H1 (cell line): ENCODE results near the gene VAPA. TPM values are rescaled to one million over a fixed set of nuclear protein-coding genes. Genes with fewer than 3 reads are reported as not detected.
A peak's percentile ranks its signal among the peaks of the same experiment; 100 is the strongest.
"Not testable (repeated sequence)": the region's sequence is repeated elsewhere in the genome, so short reads cannot be mapped to it uniquely, and the experiment has no call there.

Experiments used
- CTCF ChIA-PET: fragments of 300-600 bp; sonication (Branson Sonifier 250); formaldehyde crosslinking; loops from one replicate; lab custom pipeline; 2021; ENCODE audit not compliant: partially characterized antibody; lab: Charles Lee
- POLR2A ChIA-PET: fragments of 300-600 bp; sonication (Branson Sonifier 250); formaldehyde crosslinking; loops from one replicate; lab custom pipeline; 2021; ENCODE audit warnings: inconsistent platforms; ENCODE audit not compliant: partially characterized antibody; lab: Charles Lee
- DNase-seq, 2 experiments: peaks; one replicate each; pipeline versions ENCODE4 v3.0.0 to v3.0.0-alpha.2; 2010 to 2022; ENCODE audit warnings: low spot score in 2 of 2, low read depth in 1 of 2, mixed read lengths in 1 of 2
- FAIRE-seq: peaks from 2 replicates; lab custom pipeline; 2011; peaks lifted over from hg19 to GRCh38; lab: Jason Lieb, UNC
- H2AFZ ChIP-seq: 2 replicates; pipeline ENCODE4 v1.8.1; 2012; ENCODE audit warnings: low read length, inconsistent platforms
- H2AK5ac ChIP-seq: 2 replicates; pipeline ENCODE4 v1.6.1; 2013; ENCODE audit warnings: low read depth, low read length
- H2BK120ac ChIP-seq: replicated peaks from 2 replicates; pipeline ENCODE3; 2013; ENCODE audit warnings: low read depth, low read length, inconsistent platforms
- H2BK12ac ChIP-seq: 2 replicates; pipeline ENCODE4 v1.6.1; 2013; ENCODE audit warnings: low read depth, low read length
- H2BK15ac ChIP-seq: 2 replicates; pipeline ENCODE4 v1.6.1; 2013; ENCODE audit warnings: low read length
- H2BK20ac ChIP-seq: 2 replicates; pipeline ENCODE4 v1.6.1; 2013; ENCODE audit warnings: low read length
- H2BK5ac ChIP-seq: 2 replicates; pipeline ENCODE4 v1.6.1; 2013; ENCODE audit warnings: low read depth, low read length
- H3K14ac ChIP-seq: 2 replicates; pipeline ENCODE4 v1.6.1; 2013; ENCODE audit warnings: inconsistent platforms; ENCODE audit not compliant: insufficient read length
- H3K18ac ChIP-seq: 2 replicates; pipeline ENCODE4 v1.6.1; 2013; ENCODE audit warnings: low read length; ENCODE audit errors: extremely low read depth
- H3K23ac ChIP-seq: 2 replicates; pipeline ENCODE4 v1.6.1; 2013; ENCODE audit warnings: inconsistent platforms; ENCODE audit not compliant: insufficient read length
- H3K23me2 ChIP-seq: 2 replicates; pipeline ENCODE4 v1.6.1; 2013; ENCODE audit warnings: low read depth, low read length
- H3K27ac ChIP-seq: 2 replicates; pipeline ENCODE4 v1.6.1; 2011; ENCODE audit warnings: low read depth, low read length, inconsistent platforms
- H3K27me3 ChIP-seq, 4 experiments: replicated peaks in 1 of 4; 1 replicate in 1 of 4; 2 replicates in 3 of 4; pipeline versions ENCODE4 v1.6.1 to v1.8.1; 2011 to 2013; ENCODE audit warnings: low read length in 3 of 4, mild to moderate bottlenecking in 3 of 4, inconsistent platforms in 2 of 4, mixed read lengths in 2 of 4, moderate library complexity in 1 of 4; ENCODE audit not compliant: control insufficient read depth in 3 of 4, insufficient read depth in 3 of 4; ENCODE audit errors: extremely low read depth in 1 of 4
- H3K36me3 ChIP-seq, 4 experiments: 2 replicates each; pipeline versions ENCODE4 v1.6.1 to v1.8.1; 2011 to 2013; ENCODE audit warnings: mild to moderate bottlenecking in 4 of 4, low read length in 3 of 4, moderate library complexity in 2 of 4, control low read depth in 1 of 4, inconsistent platforms in 1 of 4; ENCODE audit not compliant: insufficient read depth in 4 of 4, control insufficient read depth in 2 of 4
- H3K4ac ChIP-seq: replicated peaks from 2 replicates; pipeline ENCODE3; 2013; ENCODE audit warnings: low read length, low read depth, mixed read lengths, inconsistent platforms; ENCODE audit not compliant: insufficient read length
- H3K4me1 ChIP-seq, 4 experiments: replicated peaks in 1 of 4; 1 replicate in 1 of 4; 2 replicates in 3 of 4; pipeline versions ENCODE4 v1.6.1 to v1.8.1; 2011 to 2013; ENCODE audit warnings: low read length in 3 of 4, inconsistent platforms in 2 of 4, mixed read lengths in 1 of 4; ENCODE audit not compliant: insufficient read depth in 4 of 4, control insufficient read depth in 3 of 4
- H3K4me2 ChIP-seq, 2 experiments: 2 replicates each; pipeline versions ENCODE4 v1.6.1 to v1.8.1; 2011 to 2013; ENCODE audit warnings: low read depth in 2 of 2, low read length in 2 of 2, control low read depth in 1 of 2, inconsistent platforms in 1 of 2, mild to moderate bottlenecking in 1 of 2; ENCODE audit not compliant: insufficient read depth in 1 of 2
- H3K4me3 ChIP-seq, 4 experiments: fragments of 200-600, 300-600 bp in 1 of 4; sonication (generic), shearing (Covaris generic), sonication (Bioruptor Twin) in 1 of 4; 2 replicates each; pipeline versions ENCODE4 v1.5.1 to v1.8.1; 2011 to 2016; ENCODE audit warnings: low read length in 4 of 4, low read depth in 3 of 4, control low read depth in 2 of 4, inconsistent platforms in 2 of 4, mild to moderate bottlenecking in 2 of 4, mixed read lengths in 1 of 4, moderate library complexity in 1 of 4; ENCODE audit not compliant: insufficient read depth in 2 of 4; ENCODE audit errors: extremely low read depth in 1 of 4
- H3K56ac ChIP-seq: replicated peaks from 2 replicates; pipeline ENCODE3; 2013; ENCODE audit warnings: low read depth, mild to moderate bottlenecking, mixed read lengths, low read length, inconsistent platforms; ENCODE audit not compliant: insufficient read length
- H3K79me1 ChIP-seq: 2 replicates; pipeline ENCODE4 v1.6.1; 2013; ENCODE audit warnings: low read depth, low read length, control low read depth
- H3K79me2 ChIP-seq, 2 experiments: 2 replicates each; pipeline versions ENCODE4 v1.6.1 to v1.8.1; 2012 to 2013; ENCODE audit warnings: low read length in 2 of 2, mild to moderate bottlenecking in 2 of 2, inconsistent platforms in 1 of 2; ENCODE audit not compliant: insufficient read depth in 2 of 2, control insufficient read depth in 1 of 2
- H3K9ac ChIP-seq, 4 experiments: replicated peaks in 1 of 4; 1 replicate in 1 of 4; 2 replicates in 3 of 4; pipeline versions ENCODE4 v1.6.1 to v1.8.1; 2011 to 2013; ENCODE audit warnings: low read depth in 3 of 4, low read length in 3 of 4, control low read depth in 2 of 4, mild to moderate bottlenecking in 2 of 4, moderate library complexity in 2 of 4, inconsistent platforms in 1 of 4; ENCODE audit errors: extremely low read depth in 1 of 4
- H3K9me3 ChIP-seq, 2 experiments: 2 replicates each; pipeline versions ENCODE4 v1.6.1 to v1.8.1; 2012 to 2013; ENCODE audit warnings: mild to moderate bottlenecking in 2 of 2, moderate library complexity in 2 of 2, control low read depth in 1 of 2, inconsistent platforms in 1 of 2, low read depth in 1 of 2, low read length in 1 of 2, mixed read lengths in 1 of 2; ENCODE audit not compliant: insufficient read depth in 2 of 2
- H4K20me1 ChIP-seq, 2 experiments: replicated peaks in 1 of 2; 2 replicates each; pipeline versions ENCODE3 to v1.8.1; 2011 to 2013; ENCODE audit warnings: inconsistent platforms in 2 of 2, low read length in 2 of 2, mild to moderate bottlenecking in 1 of 2; ENCODE audit not compliant: insufficient read depth in 2 of 2, control insufficient read depth in 1 of 2
- H4K5ac ChIP-seq: 2 replicates; pipeline ENCODE4 v1.6.1; 2013; ENCODE audit warnings: low read length, low read depth, mixed read lengths, inconsistent platforms; ENCODE audit not compliant: insufficient read length
- H4K8ac ChIP-seq: 2 replicates; pipeline ENCODE4 v1.8.0; 2013; ENCODE audit warnings: mild to moderate bottlenecking, moderate library complexity, low read length, inconsistent platforms; ENCODE audit not compliant: insufficient read depth; ENCODE audit errors: extremely low read depth
- H4K91ac ChIP-seq: replicated peaks from 2 replicates; pipeline ENCODE3; 2013; ENCODE audit warnings: low read length, mixed read lengths, inconsistent platforms; ENCODE audit not compliant: insufficient read length
- GTF2F1 ChIP-seq: IDR thresholded peaks from 2 replicates; pipeline ENCODE4 v1.6.1; 2012; ENCODE audit warnings: low read depth, low read length, improper control_type of control experiment, borderline replicate concordance
- WGBS, 2 experiments: shearing (Covaris generic) in 1 of 2; methylation state at CpG; one replicate each; pipeline versions ENCODE4 v1.1.6 to v1.1.7; 2013 to 2015; ENCODE audit warnings: low lambda C conversion rate in 2 of 2, mixed read lengths in 2 of 2, inconsistent platforms in 1 of 2, low coverage in 1 of 2, missing lambda C conversion rate in 1 of 2; ENCODE audit not compliant: insufficient replicate concordance in 2 of 2, insufficient coverage in 1 of 2, insufficient read length in 1 of 2; ENCODE audit errors: extremely low coverage in 1 of 2, missing lambda C conversion rate in 1 of 2; 5-methylcytosine and 5-hydroxymethylcytosine counted together
- polyA plus RNA-seq, 7 experiments: library from polyadenylated mRNA; depleted of rRNA in 3 of 7; stranded (reverse) in 5 of 7; unstranded in 2 of 7; fragments of >200 nt in 5 of 7; fragments of 200-250 nt in 2 of 7; gene quantifications; 1 replicate in 5 of 7; 2 replicates in 1 of 7; 4 replicates in 1 of 7; pipeline versions ENCODE4 v1.2.1 to v1.2.3, GENCODE V29; 2011 to 2013; ENCODE audit warnings: missing spikeins in 2 of 7, mixed read lengths in 2 of 7
- total RNA-seq: library from RNA; stranded (reverse); fragmentation: NEBNext Ultra II Directional; extraction: Animal tissue kit (Norgen Biotek cat#: 25700); gene quantifications from 2 replicates; pipeline ENCODE4 v1.2.1, GENCODE V29; 2021

The VAPA gene
- total and polyA plus RNA-seq, 2 of the 8 experiments (the other 6 are each of a cell fraction or from before 2014, with no cell fraction given), result 79.7 to 130 TPM

- no peaks in the 10 kb centered on the region for H3K27me3 ChIP-seq
- H3K4me3 ChIP-seq, result no peak overlapping the region
- no peaks in the 10 kb centered on the region for H4K20me1 ChIP-seq
- no peaks in the 10 kb centered on the region for H3K23me2 ChIP-seq
- ChIA-PET POLR2A (no interaction called here), CTCF (no interaction called here)
- no peaks in the 10 kb centered on the region for H3K79me1 ChIP-seq
- no peak overlapping the region for H2BK12ac ChIP-seq
- H4K5ac ChIP-seq, result no peak overlapping the region
- H2AK5ac ChIP-seq, result no peak overlapping the region
- no peak overlapping the region for H3K14ac ChIP-seq
- H3K23ac ChIP-seq, result no peak overlapping the region
- no peak for FAIRE-seq
- no peak overlapping the region for H3K4ac ChIP-seq
- no peak overlapping the region for H3K4me2 ChIP-seq
- peaks cover 0 to 5% (median 2%) of the 10 kb centered on the region in 4 experiments; a peak in 2 of 7 replicates for H3K4me1 ChIP-seq
- no peak for DNase-seq
- no peak overlapping the region for H3K27ac ChIP-seq
- no peaks in the 10 kb centered on the region for H3K79me2 ChIP-seq
- no peak for TF ChIP-seq GTF2F1
- H2BK15ac ChIP-seq, result no peak overlapping the region
- H4K8ac ChIP-seq, result no peak overlapping the region
- H3K56ac ChIP-seq, result no peak overlapping the region
- H3K18ac ChIP-seq, result no peak overlapping the region
- H4K91ac ChIP-seq, result no peak overlapping the region
- H2BK5ac ChIP-seq, result no peak overlapping the region
- H2AFZ ChIP-seq, result 0 out of 2 replicates have a peak overlapping the region, but pooled peaks have one; percentile 6
- no peak overlapping the region for H2BK20ac ChIP-seq
- H3K9me3 ChIP-seq, result no peaks in the 10 kb centered on the region
- WGBS, 2 experiments, result 90% methylated on average over 5 of the region's 5 CpGs; no CpG with 5 or more reads in 1 of the 2 experiments
- H3K9ac ChIP-seq, result no peak overlapping the region
- no peaks in the 10 kb centered on the region for H3K36me3 ChIP-seq
- no peak overlapping the region for H2BK120ac ChIP-seq
Observed at GRCh38 chr18:9897129-9897528, 16.7 kb upstream of the VAPA start.

DNA sequence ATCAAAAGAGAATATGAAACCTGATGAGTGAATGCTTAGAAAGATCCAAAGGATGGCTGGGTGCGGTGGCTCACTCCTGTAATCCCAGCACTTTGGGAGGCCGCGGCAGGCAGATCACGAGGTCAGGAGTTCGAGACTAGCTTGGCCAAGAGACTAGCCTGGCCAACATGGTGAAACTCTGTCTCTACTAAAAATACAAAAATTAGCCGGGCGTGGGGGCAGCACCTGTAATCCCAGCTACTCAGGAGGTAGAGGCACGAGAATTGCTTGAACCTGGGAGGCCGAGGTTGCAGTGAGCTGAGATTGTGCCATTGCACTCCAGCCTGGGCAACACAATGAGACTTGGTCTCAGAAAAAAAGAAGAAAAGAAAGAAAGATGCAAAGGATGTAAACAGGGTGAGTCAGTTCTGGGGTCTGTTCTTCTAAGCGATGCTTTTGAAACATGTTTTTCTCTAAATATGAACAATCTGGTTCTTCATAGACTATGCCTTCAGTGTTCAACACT, 16.0 kb upstream of the VAPA start:
- H2AFZ ChIP-seq, H4K20me1 ChIP-seq, H2BK120ac ChIP-seq, H3K36me3 ChIP-seq, H3K4ac ChIP-seq, H3K18ac ChIP-seq, CTCF ChIA-PET, POLR2A ChIA-PET, H3K4me2 ChIP-seq, H3K79me1 ChIP-seq, H3K56ac ChIP-seq, H3K9me3 ChIP-seq, H2BK20ac ChIP-seq, H3K4me3 ChIP-seq, H3K23me2 ChIP-seq, H2BK15ac ChIP-seq, H3K79me2 ChIP-seq, H3K14ac ChIP-seq, H2BK5ac ChIP-seq, H3K4me1 ChIP-seq, H3K23ac ChIP-seq, H4K5ac ChIP-seq, FAIRE-seq, H4K91ac ChIP-seq, H2BK12ac ChIP-seq, H3K27me3 ChIP-seq, H3K27ac ChIP-seq, H3K9ac ChIP-seq, DNase-seq, H4K8ac ChIP-seq, H2AK5ac ChIP-seq: not testable (repeated sequence)
- 96% methylated on average over 10 of the region's 10 CpGs; no CpG with 5 or more reads in 1 of the 2 experiments for WGBS, 2 experiments
